Karpas-422 (cell line): ENCODE data around the gene NT5C. TPM values are rescaled to one million over a fixed set of nuclear protein-coding genes. Genes with fewer than 3 reads are reported as not detected.

Experiments used
- DNase-seq: peaks from one replicate; pipeline ENCODE4 v3.0.0-alpha.2; 2015
- H2AFZ ChIP-seq: fragments of 200-600 bp; sonication (generic); 2 replicates; pipeline ENCODE4 v1.6.1; 2014; ENCODE audit warnings: antibody characterized with exemption, low read length, mixed read lengths
- H3K27ac ChIP-seq: fragments of 200-600 bp; sonication (generic); 2 replicates; pipeline ENCODE4 v1.5.1; 2014; ENCODE audit warnings: mild to moderate bottlenecking, low read length, moderate library complexity
- H3K27me3 ChIP-seq: fragments of 200-600 bp; sonication (generic); 2 replicates; pipeline ENCODE4 v1.6.1; 2014; ENCODE audit warnings: low read length, mixed read lengths
- H3K36me3 ChIP-seq: fragments of 200-600 bp; sonication (generic); 2 replicates; pipeline ENCODE4 v1.6.1; 2014; ENCODE audit warnings: low read length, mixed read lengths; ENCODE audit not compliant: insufficient read depth
- H3K4me1 ChIP-seq: fragments of 200-600 bp; sonication (generic); 2 replicates; pipeline ENCODE4 v1.6.1; 2014; ENCODE audit warnings: mild to moderate bottlenecking, low read length, mixed read lengths
- H3K4me2 ChIP-seq: fragments of 200-600 bp; sonication (generic); 2 replicates; pipeline ENCODE4 v1.6.1; 2014; ENCODE audit warnings: low read length, low read depth, mild to moderate bottlenecking; ENCODE audit not compliant: poor library complexity, severe bottlenecking
- H3K4me3 ChIP-seq: fragments of 200-600 bp; sonication (generic); 2 replicates; pipeline ENCODE4 v1.5.1; 2014; ENCODE audit warnings: mild to moderate bottlenecking, antibody characterized with exemption, low read length, mixed read lengths
- H3K79me2 ChIP-seq: fragments of 200-600 bp; sonication (generic); 2 replicates; pipeline ENCODE4 v1.6.1; 2014; ENCODE audit warnings: mild to moderate bottlenecking, low read length, mixed read lengths
- H3K9ac ChIP-seq: fragments of 200-600 bp; sonication (generic); 2 replicates; pipeline ENCODE4 v1.6.0; 2014; ENCODE audit warnings: low read length
- H3K9me2 ChIP-seq: fragments of 200-600 bp; sonication (generic), shearing (Covaris generic); replicated peaks from 2 replicates; pipeline ENCODE4 v1.6.0; 2014; ENCODE audit warnings: mild to moderate bottlenecking, low read length, moderate library complexity; ENCODE audit not compliant: insufficient read depth
- H3K9me3 ChIP-seq: fragments of 300-700, 200-600 bp; sonication (generic); 2 replicates; pipeline ENCODE4 v1.6.1; 2014; ENCODE audit warnings: low read length, mixed read lengths
- H4K20me1 ChIP-seq: fragments of 200-600 bp; sonication (generic); 2 replicates; pipeline ENCODE4 v1.6.1; 2014; ENCODE audit warnings: mild to moderate bottlenecking, antibody characterized with exemption, low read length, low read depth; ENCODE audit not compliant: insufficient read depth
- total RNA-seq: library from RNA; depleted of rRNA; stranded (reverse); fragments of >200 nt; shearing (Covaris generic); gene quantifications from 2 replicates; pipeline ENCODE4 v1.2.3, GENCODE V29; 2014; ENCODE audit warnings: low replicate concordance

Gene NT5C
- total RNA-seq, 1 experiment from 2014 or later = 43.6 TPM

DNA sequence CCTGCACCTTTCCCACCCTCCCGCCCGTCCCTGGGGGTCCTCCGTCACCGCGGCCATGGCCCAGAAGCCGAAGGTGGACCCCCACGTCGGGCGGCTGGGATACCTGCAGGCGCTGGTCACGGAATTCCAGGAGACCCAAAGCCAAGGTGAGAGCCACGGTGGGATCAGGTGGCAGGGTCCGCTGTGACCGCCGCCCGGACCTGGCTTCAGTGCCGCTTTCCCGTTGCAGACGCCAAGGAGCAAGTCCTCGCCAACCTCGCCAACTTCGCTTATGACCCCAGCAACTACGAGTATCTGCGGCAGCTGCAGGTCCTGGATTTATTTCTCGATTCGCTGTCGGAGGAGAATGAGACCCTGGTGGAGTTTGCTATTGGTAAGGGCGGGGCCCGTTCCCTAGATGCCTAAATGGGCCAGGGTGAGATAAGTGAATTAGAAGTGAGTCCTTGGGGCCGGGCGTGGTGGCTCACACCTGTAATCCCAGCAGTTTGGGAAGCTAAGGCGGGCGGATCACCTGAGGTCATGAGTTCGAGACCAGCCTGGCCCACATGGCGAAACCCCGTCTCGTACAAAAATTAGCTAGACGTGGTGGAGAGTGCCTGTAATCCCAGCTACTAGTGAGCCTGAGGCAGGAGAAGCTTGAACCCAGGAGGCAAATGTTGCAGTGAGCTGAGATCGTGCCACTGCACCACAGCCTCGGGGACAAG is 21.2 kb downstream of the NT5C start:
- peaks cover 44% of the 10 kb centered on the region for H3K4me1 ChIP-seq
- no peaks in the 10 kb centered on the region for H4K20me1 ChIP-seq
- H2AFZ ChIP-seq = no peak overlapping the region
- H3K27ac ChIP-seq = no peak overlapping the region
- H3K9me3 ChIP-seq = no peaks in the 10 kb centered on the region
- H3K9ac ChIP-seq = peak overlapping the region; percentile 73
- H3K9me2 ChIP-seq = no peaks in the 10 kb centered on the region
- peak; percentile 39 for DNase-seq
- H3K27me3 ChIP-seq = no peaks in the 10 kb centered on the region; the same call in 1 of the 2 replicates
- H3K79me2 ChIP-seq = peaks cover 29% of the 10 kb centered on the region
- peak overlapping the region; percentile 94 for H3K4me3 ChIP-seq
- H3K36me3 ChIP-seq = 0 out of 2 replicates have a peak, but pooled peaks cover 3% of the 10 kb centered on the region
- peak overlapping the region; percentile 92 for H3K4me2 ChIP-seq

DNA sequence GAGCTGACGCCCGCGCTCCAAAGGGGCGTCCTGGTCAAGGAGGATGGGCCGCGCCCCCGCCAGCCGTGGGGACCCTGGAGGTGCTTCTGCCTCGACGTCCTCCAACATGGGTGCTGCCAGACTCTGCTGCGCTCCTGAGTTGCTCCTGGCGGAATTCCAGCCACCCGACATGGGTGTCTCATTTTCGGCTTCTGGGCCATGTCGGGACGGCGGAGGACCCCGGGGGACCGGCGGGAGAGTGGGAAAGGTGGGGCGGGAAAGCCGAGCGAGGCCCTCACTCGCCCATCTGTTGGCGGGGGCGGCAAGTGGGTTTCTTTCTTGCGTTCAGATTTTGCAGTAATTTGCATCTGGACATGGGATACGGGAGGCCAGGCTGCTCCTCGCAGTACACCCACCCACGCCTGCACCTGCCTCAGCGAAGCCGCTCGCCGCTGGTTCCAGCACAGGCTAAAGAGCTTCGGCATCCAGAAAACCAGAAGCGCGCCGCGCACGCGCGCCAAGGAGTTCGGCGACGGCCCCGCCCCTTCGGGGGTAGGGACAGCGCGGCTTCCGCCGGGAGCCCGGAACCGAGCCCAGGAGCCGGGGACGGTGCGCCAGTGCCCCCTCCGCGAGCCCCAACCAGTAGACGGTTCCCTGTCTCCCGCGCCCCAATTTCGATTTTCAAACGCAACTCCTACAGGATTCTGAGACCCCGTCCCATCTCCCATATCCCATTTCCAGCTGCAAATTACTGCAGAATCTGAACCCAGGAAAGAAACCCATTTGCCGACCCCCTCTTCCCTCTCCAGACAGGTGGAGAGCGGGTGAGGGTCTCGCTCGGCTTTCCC is 21.9 kb downstream of the NT5C start, which contains the start of gene ARMC7:
TSS of gene ARMC7 (plus strand) at position 563 of the 827 bp plus-strand sequence. CDS start 320 bp downstream, outside the sequence.
- peaks cover 36% of the 10 kb centered on the region for H3K4me1 ChIP-seq
- H3K9me2 ChIP-seq = no peaks in the 10 kb centered on the region
- no peaks in the 10 kb centered on the region; the same call in 1 of the 2 replicates for H3K27me3 ChIP-seq
- H3K4me2 ChIP-seq = peak within 1 kb of the TSS; percentile 92
- H4K20me1 ChIP-seq = no peaks in the 10 kb centered on the region
- H3K36me3 ChIP-seq = no peaks in the 10 kb centered on the region
- DNase-seq = peak; percentile 95
- H3K27ac ChIP-seq = no peak within 1 kb of the TSS
- peak within 1 kb of the TSS; percentile 73 for H3K9ac ChIP-seq
- peaks cover 23% of the 10 kb centered on the region for H3K79me2 ChIP-seq
- H2AFZ ChIP-seq = peak within 1 kb of the TSS; percentile 80
- H3K4me3 ChIP-seq = peak within 1 kb of the TSS; percentile 94
- H3K9me3 ChIP-seq = no peaks in the 10 kb centered on the region

DNA sequence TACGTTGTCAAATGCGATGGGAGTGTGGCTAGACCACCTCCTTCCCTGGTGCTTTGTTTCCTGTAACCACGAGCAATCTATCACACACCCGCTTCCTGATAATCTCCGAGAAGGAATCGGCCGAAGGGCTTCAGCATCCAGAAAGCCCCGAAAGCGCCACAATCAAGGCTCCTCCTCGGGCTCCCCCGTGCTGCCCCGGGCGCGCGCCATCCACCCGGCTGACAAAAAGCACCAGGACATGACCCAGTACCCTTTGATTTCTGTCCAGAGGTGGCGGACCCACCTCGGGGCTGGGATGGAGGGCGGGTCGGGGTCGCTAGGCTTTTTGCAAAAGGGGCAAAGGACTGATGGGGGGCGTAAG is 22.5 kb downstream of the NT5C start:
- Histone ChIP-seq H4K20me1 (no peaks in the 10 kb centered on the region), H3K36me3 (no peaks in the 10 kb centered on the region), H3K27ac (no peak overlapping the region), H3K9me3 (no peaks in the 10 kb centered on the region), H3K79me2 (peaks cover 19% of the 10 kb centered on the region), H3K9ac (peak overlapping the region; percentile 73), H3K4me1 (peaks cover 31% of the 10 kb centered on the region), H3K27me3 (no peaks in the 10 kb centered on the region; the same call in 1 of the 2 replicates), H2AFZ (peak overlapping the region; percentile 80), H3K4me2 (peak overlapping the region; percentile 92), H3K4me3 (peak overlapping the region; percentile 94), H3K9me2 (no peaks in the 10 kb centered on the region)
- DNase-seq = peak; percentile 40

GRCh38 chr17:75108193-75108592 is 23.3 kb downstream of the NT5C start:
- Histone ChIP-seq H4K20me1 (no peaks in the 10 kb centered on the region), H3K4me1 (peaks cover 26% of the 10 kb centered on the region), H2AFZ (no peak overlapping the region), H3K4me3 (no peak overlapping the region), H3K9ac (no peak overlapping the region), H3K36me3 (no peaks in the 10 kb centered on the region), H3K27me3 (no peaks in the 10 kb centered on the region; the same call in 1 of the 2 replicates), H3K9me3 (no peaks in the 10 kb centered on the region), H3K27ac (no peak overlapping the region), H3K9me2 (no peaks in the 10 kb centered on the region), H3K79me2 (peaks cover 19% of the 10 kb centered on the region), H3K4me2 (no peak overlapping the region)
- peak; percentile 39 for DNase-seq

DNA sequence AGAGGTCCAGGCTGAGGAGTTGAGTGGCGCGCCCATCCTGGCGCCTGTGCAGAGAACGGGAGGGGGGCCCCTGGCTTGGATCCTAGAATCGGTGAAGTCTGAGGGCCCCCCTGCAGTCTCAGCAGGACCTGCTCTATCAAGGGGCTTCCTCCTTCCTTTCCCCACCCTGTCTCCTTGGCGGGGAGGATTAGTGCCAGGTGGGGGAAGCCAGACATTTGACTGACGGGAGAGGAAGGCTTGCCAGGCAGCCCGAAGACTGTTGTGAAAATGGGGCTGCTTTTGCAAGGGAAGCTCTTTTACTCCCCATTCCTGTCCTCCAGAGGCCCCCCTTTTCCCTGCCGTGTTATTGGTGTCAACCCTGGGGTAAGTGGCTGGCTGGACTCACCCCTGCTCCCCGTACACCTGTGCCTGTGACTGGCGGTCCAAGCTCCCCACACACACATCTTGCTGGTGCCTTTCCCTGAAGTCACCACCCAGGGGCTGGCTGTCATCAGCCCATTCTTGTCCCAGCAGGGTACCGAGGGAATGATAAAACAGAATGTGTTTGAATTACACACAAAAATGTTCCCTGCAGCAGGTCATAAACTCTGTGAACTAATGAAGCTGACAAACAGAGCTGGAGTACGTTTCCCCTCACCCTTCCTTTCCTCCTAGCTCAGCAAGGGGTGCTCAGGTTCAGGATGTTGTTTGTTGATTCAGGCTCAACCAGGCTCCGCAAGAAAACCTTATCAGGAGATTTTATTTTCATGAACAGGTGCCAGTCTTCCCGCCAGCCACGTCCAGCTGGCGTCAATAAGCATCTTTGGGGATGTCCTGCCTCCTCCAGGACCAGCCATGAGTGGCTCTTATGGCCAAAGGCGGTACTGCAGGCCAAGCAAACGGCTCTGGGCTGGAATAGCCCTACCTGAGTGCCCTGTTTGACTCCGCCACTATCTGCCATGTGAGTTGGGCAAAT is 26.1 kb downstream of the NT5C start:
- Histone ChIP-seq H4K20me1 (no peaks in the 10 kb centered on the region), H3K79me2 (peaks cover 3% of the 10 kb centered on the region), H3K9ac (no peak overlapping the region), H3K9me3 (no peaks in the 10 kb centered on the region), H3K4me2 (no peak overlapping the region), H3K27me3 (no peaks in the 10 kb centered on the region; the same call in 1 of the 2 replicates), H3K4me3 (no peak overlapping the region), H2AFZ (no peak overlapping the region), H3K36me3 (no peaks in the 10 kb centered on the region), H3K9me2 (no peaks in the 10 kb centered on the region), H3K27ac (no peak overlapping the region), H3K4me1 (peaks cover 22% of the 10 kb centered on the region)
- DNase-seq = peak; percentile 84

- Histone ChIP-seq H2AFZ (no peak overlapping the region), H3K4me1 (peaks cover 12% of the 10 kb centered on the region), H4K20me1 (no peaks in the 10 kb centered on the region), H3K9ac (no peak overlapping the region), H3K79me2 (no peaks in the 10 kb centered on the region), H3K36me3 (no peaks in the 10 kb centered on the region), H3K27ac (no peak overlapping the region), H3K4me3 (no peak overlapping the region), H3K9me3 (no peaks in the 10 kb centered on the region), H3K27me3 (no peaks in the 10 kb centered on the region; the same call in 1 of the 2 replicates), H3K9me2 (no peaks in the 10 kb centered on the region), H3K4me2 (no peak overlapping the region)
- no peak for DNase-seq
These were observed 27.7 kb downstream of the NT5C start for GRCh38 chr17:75103601-75104554.

DNA sequence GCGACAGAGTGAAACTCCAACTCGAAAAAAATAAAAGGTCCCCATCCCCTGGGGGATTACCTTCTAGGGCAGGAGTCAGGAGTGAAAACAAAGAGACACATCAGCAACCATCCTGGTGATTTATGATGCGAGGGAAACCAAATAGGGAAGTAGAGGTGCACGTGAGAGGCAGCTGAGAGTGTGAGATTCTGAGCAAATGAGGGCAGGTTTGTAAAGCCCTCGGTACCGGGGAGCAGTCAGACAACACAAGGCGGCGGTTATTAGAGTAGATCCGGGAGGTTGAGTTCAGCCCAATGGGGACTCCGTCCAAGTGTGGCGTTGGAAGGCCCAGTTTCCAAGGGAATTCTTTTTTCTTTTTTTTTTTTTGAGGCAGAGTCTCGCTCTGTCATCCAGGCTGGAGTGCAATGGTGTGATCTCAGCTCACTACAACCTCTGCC is 29.1 kb downstream of the NT5C start:
- Histone ChIP-seq H3K79me2 (no peaks in the 10 kb centered on the region), H4K20me1 (no peaks in the 10 kb centered on the region), H3K4me2 (peak overlapping the region; percentile 20), H3K36me3 (no peaks in the 10 kb centered on the region), H3K27ac (no peak overlapping the region), H2AFZ (no peak overlapping the region), H3K4me3 (no peak overlapping the region), H3K9ac (no peak overlapping the region), H3K9me3 (no peaks in the 10 kb centered on the region), H3K9me2 (no peaks in the 10 kb centered on the region), H3K27me3 (no peaks in the 10 kb centered on the region), H3K4me1 (peaks cover 10% of the 10 kb centered on the region)
- peak; percentile 79 for DNase-seq
